Measurements from ENCODE around the gene UBE2H. TPM values are rescaled to one million over a fixed set of nuclear protein-coding genes. Genes with fewer than 3 reads are reported as not detected.

The UBE2H gene
- total and polyA plus RNA-seq, 2 of the 4 experiments (the other 2 are of a cell fraction) = 34.6 to 49.4 TPM

DNA sequence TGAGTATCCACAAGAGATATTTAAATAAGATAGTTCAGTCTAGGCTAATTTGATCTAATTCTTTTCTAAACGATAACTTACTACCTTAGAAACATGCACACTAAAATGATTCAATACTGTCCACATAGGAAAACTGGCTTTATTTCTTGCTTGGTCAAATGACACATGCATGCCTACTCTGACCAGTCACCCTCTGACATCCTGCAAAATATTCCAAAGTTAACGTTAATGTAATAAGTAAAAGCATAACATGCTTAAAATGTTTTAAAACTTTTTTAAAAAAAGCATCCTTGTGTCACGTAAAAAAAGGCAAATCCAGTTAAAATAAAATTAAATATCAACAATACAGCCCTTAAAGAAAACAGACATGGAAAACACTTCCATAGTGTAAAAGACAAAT, 70.2 kb downstream of the UBE2H start:
- no peak overlapping the region for H3K4me2 ChIP-seq (ENCODE audit: low read depth, low read length)
- dilution Hi-C loops (cut with HindIII; ENCODE audit: low sequenced_read_pairs, unreplicated experiment) = no loop called here
- no TSS peak for BruUV-seq (replicated peaks)
- H3K27ac ChIP-seq (ENCODE audit: insufficient read depth, low read length) = no peak overlapping the region
- no peak overlapping the region for H3K56ac ChIP-seq (ENCODE audit: extremely low read depth, insufficient read depth, low read length)
- H3K36me3 ChIP-seq (ENCODE audit: control insufficient read depth, insufficient read depth, low read length) = peaks cover 20% of the 10 kb centered on the region
- no peak overlapping the region for H3K4me3 ChIP-seq (ENCODE audit: insufficient read depth, low read depth, low read length)
- no peaks in the 10 kb centered on the region for H3K9me3 ChIP-seq (ENCODE audit: control insufficient read depth, insufficient read depth, low read length)
- in situ Hi-C loops (cut with MboI; ENCODE audit: low sequenced_read_pairs) = no loop called here
- H3K4ac ChIP-seq (ENCODE audit: low read depth, low read length) = no peak overlapping the region
- no peak overlapping the region for H3K14ac ChIP-seq (replicated peaks; ENCODE audit: low read depth, low read length)
- no peaks in the 10 kb centered on the region for H3K27me3 ChIP-seq (ENCODE audit: control insufficient read depth, insufficient read depth, low read length)
- no peak overlapping the region for H2AFZ ChIP-seq (replicated peaks; ENCODE audit: low read length, poor library complexity)
- no peak overlapping the region for H3K9ac ChIP-seq (ENCODE audit: low read depth, low read length)
- intact Hi-C loops (cut with micrococcal nuclease) = no loop called here
- ATAC-seq (ENCODE audit: low read depth) (peak; percentile 88), DNase-seq (peak; percentile 77)
- ChIA-PET CTCF (interaction anchor here (1.6 kb wide), 1 partner anchor 12 kb away, joined by 4 read pairs; no protein-coding TSS in a partner anchor), POLR2A (ENCODE audit: unreplicated experiment) (no interaction called here)
- WGBS, 2 experiments (ENCODE audit: extremely low coverage in 2 of 2, insufficient read length in 1 of 2) = no CpG with 5 or more reads among the region's 3 CpGs
- H3K23ac ChIP-seq (ENCODE audit: low read depth, low read length) = no peak overlapping the region
- H4K5ac ChIP-seq (ENCODE audit: low read depth, low read length) = no peak overlapping the region
- H2BK120ac ChIP-seq (ENCODE audit: low read depth, low read length) = 0 out of 2 replicates have a peak overlapping the region, but pooled peaks have one; percentile 43
- H3K79me1 ChIP-seq (ENCODE audit: low read depth in 1 of 2, low read length in 2 of 2) = peaks cover 9 to 50% of the 10 kb centered on the region in 2 experiments
- TF ChIP-seq SMC3 (IDR thresholded peaks at IDR 0.05; ENCODE audit: low read depth, low read length) (no peak), RAD21 (IDR thresholded peaks at IDR 0.05; ENCODE audit: low read length) (no peak), CEBPB (IDR thresholded peaks at IDR 0.05; ENCODE audit: low read depth, low read length) (no peak), RCOR1 (IDR thresholded peaks at IDR 0.05; ENCODE audit: insufficient replicate concordance, low read length) (no peak), NFE2L2 (IDR thresholded peaks at IDR 0.05; ENCODE audit: low read depth, low read length) (no peak), RFX5 (IDR thresholded peaks at IDR 0.05; ENCODE audit: low read depth, low read length) (no peak), CHD1 (IDR thresholded peaks at IDR 0.05; ENCODE audit: low read depth, low read length) (no peak), MAZ (IDR thresholded peaks at IDR 0.05; ENCODE audit: borderline replicate concordance, low read depth, low read length) (no peak), MXI1 (IDR thresholded peaks at IDR 0.05; ENCODE audit: borderline replicate concordance, low read depth, low read length) (no peak), BHLHE40 (IDR thresholded peaks at IDR 0.05; ENCODE audit: low read depth, low read length) (no peak), MAFK (IDR thresholded peaks at IDR 0.05; ENCODE audit: low read depth, low read length) (no peak), FOS (IDR thresholded peaks at IDR 0.05; ENCODE audit: low read depth, low read length) (no peak), POLR2A (IDR thresholded peaks at IDR 0.05; ENCODE audit: low read depth, low read length) (no peak)
- TF ChIP-seq, protein P1, sequence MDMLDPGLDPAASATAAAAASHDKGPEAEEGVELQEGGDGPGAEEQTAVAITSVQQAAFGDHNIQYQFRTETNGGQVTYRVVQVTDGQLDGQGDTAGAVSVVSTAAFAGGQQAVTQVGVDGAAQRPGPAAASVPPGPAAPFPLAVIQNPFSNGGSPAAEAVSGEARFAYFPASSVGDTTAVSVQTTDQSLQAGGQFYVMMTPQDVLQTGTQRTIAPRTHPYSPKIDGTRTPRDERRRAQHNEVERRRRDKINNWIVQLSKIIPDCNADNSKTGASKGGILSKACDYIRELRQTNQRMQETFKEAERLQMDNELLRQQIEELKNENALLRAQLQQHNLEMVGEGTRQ (IDR thresholded peaks at IDR 0.05; ENCODE audit: low read depth, low read length) = no peak
- TF ChIP-seq, protein P2, sequence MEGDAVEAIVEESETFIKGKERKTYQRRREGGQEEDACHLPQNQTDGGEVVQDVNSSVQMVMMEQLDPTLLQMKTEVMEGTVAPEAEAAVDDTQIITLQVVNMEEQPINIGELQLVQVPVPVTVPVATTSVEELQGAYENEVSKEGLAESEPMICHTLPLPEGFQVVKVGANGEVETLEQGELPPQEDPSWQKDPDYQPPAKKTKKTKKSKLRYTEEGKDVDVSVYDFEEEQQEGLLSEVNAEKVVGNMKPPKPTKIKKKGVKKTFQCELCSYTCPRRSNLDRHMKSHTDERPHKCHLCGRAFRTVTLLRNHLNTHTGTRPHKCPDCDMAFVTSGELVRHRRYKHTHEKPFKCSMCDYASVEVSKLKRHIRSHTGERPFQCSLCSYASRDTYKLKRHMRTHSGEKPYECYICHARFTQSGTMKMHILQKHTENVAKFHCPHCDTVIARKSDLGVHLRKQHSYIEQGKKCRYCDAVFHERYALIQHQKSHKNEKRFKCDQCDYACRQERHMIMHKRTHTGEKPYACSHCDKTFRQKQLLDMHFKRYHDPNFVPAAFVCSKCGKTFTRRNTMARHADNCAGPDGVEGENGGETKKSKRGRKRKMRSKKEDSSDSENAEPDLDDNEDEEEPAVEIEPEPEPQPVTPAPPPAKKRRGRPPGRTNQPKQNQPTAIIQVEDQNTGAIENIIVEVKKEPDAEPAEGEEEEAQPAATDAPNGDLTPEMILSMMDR (conservative IDR thresholded peaks at IDR 0.05; ENCODE audit: low read depth, low read length) = no peak
- TF ChIP-seq, protein P3, sequence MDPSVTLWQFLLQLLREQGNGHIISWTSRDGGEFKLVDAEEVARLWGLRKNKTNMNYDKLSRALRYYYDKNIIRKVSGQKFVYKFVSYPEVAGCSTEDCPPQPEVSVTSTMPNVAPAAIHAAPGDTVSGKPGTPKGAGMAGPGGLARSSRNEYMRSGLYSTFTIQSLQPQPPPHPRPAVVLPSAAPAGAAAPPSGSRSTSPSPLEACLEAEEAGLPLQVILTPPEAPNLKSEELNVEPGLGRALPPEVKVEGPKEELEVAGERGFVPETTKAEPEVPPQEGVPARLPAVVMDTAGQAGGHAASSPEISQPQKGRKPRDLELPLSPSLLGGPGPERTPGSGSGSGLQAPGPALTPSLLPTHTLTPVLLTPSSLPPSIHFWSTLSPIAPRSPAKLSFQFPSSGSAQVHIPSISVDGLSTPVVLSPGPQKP (IDR thresholded peaks at IDR 0.05; ENCODE audit: borderline replicate concordance, low read depth, low read length) = no peak
- H2AK9ac ChIP-seq (replicated peaks; ENCODE audit: low read depth, low read length, poor library complexity) = no peak overlapping the region
- no peak overlapping the region for H4K8ac ChIP-seq (ENCODE audit: low read depth in 2 of 2, low read length in 2 of 2)
- no peak overlapping the region for H3K18ac ChIP-seq (ENCODE audit: low read depth, low read length)
- peak overlapping the region; percentile 57; the same call in 1 of the 2 replicates for H2BK20ac ChIP-seq (ENCODE audit: low read depth, low read length)
- H4K20me1 ChIP-seq (ENCODE audit: insufficient read depth, low read length) = peaks cover 9% of the 10 kb centered on the region; the same call in 1 of the 2 replicates
- peaks cover 4% of the 10 kb centered on the region for H3K4me1 ChIP-seq (ENCODE audit: control insufficient read depth, insufficient read depth, low read length)
- no peak overlapping the region for H4K91ac ChIP-seq (ENCODE audit: insufficient read depth, low read depth, low read length)
- peak overlapping the region; percentile 31 for H2BK5ac ChIP-seq (ENCODE audit: low read depth, low read length, poor library complexity, severe bottlenecking)
- H2AK5ac ChIP-seq (ENCODE audit: low read depth, low read length) = no peak overlapping the region
- peaks cover 7% of the 10 kb centered on the region; the same call in 1 of the 2 replicates for H3K9me1 ChIP-seq (ENCODE audit: insufficient read depth, low read length)
- no peak overlapping the region for H2BK15ac ChIP-seq (ENCODE audit: low read depth, low read length)

All from IMR-90 (cell line).